HG02938 (cell line): ENCODE results near the gene CNGA4.
"Not testable (repeated sequence)": the region's sequence is repeated elsewhere in the genome, so short reads cannot be mapped to it uniquely, and the experiment has no call there.

Experiments
- ATAC-seq: cut with Tn5 transposase; IDR thresholded peaks from one replicate; pipeline ENCODE4 v1.9.1; 2021; ENCODE audit warnings: mild to moderate bottlenecking, moderate library complexity; ENCODE audit not compliant: unreplicated experiment

Gene CNGA4

GRCh38 chr11:6260207-6260726 lies 21.4 kb downstream of the CNGA4 start:
- ATAC-seq, result no peak

DNA sequence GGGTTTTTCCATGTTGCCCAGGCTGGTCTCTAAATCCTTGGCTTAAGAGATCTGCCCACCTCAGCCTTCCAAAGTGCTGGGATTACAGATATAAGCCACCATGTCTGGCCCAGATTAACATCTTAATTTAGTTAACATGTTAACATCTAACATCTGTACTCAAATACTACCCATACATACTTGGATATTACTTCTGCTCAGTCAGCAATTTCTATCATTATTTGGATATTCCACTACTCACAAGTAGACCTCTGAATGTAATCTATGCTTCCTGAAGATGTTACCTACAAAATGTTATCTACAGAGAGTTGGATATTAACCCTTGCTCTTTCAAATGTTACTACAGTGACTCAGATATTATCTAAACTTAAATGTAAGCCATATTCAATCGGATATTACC lies 24.8 kb downstream of the CNGA4 start:
- no peak for ATAC-seq

DNA sequence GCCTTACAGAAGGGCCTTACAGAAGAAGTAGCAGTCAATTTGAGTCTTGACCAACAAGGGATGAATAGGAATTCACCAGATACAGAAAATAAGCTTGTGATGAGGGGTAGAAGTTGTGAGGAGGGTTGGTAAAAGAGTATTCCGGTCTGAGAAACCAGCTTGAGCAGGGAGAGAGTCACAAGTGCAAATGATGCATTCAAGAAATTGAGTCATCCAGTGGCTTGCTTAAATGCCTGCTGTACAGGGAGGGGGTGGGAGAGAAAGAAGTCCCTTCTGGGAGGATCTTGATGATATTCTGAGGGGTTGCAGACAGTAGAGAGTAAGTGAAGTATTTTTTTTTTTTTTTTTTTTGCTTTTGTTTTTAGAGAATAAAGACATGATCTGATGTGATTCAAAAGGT lies 29.9 kb downstream of the CNGA4 start:
- no peak for ATAC-seq

DNA sequence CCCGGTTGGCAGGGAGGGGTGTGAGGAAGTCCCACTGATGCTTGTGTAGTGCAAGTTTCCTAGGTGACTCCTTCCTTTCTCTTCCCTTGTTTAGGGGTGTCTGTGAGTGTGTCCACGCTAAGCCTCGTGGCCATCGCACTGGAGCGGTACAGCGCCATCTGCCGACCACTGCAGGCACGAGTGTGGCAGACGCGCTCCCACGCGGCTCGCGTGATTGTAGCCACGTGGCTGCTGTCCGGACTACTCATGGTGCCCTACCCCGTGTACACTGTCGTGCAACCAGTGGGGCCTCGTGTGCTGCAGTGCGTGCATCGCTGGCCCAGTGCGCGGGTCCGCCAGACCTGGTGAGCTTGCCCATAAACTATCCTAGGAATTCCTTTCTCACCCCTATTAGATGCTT lies 31.1 kb downstream of the CNGA4 start:
- no peak for ATAC-seq

- ATAC-seq, result no peak
Observed at GRCh38 chr11:6270584-6271246, 31.8 kb downstream of the CNGA4 start.

- ATAC-seq, result no peak
Observed at GRCh38 chr11:6271598-6271997, 32.7 kb downstream of the CNGA4 start.

GRCh38 chr11:6273188-6273587 lies 34.3 kb downstream of the CNGA4 start:
- ATAC-seq, result no peak

DNA sequence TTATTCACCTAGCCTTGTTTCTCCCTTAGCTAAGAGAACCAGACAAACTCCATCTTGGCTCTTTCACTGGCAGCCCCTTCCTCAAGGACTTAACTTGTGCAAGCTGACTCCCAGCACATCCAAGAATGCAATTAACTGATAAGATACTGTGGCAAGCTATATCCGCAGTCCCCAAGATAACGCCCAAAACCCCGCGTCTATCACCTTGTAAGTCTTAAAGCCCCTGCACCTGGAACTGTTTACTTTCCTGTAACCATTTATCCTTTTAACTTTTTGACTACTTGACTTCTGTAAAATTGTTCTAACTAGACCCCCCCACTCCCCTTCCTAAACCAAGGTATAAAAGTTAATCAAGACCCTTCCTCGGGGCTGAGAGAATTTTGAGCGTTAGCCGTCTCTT lies 41.9 kb downstream of the CNGA4 start:
- not testable (repeated sequence) for ATAC-seq

- ATAC-seq, result no peak
Observed at GRCh38 chr11:6283453-6284023, 44.6 kb downstream of the CNGA4 start.

DNA sequence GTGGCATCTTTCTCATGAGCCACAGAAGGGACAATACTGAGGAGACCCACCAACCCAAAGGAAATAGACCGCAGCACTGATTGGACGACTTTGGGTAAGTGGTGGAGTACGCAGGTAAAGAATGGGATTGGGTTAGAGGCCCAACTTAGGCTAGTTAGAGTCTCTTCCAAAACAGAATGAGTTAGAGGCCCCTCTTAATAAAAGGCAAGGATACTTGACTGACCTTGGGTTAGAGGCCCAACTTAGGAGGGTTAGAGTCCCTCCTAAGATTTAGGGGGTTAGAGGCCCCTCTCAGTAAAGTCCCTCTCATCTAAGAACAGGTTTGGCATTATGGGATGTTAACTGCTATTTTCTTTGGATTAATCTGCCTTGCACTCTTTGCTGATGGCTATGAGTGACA lies 45.4 kb downstream of the CNGA4 start:
- ATAC-seq, result no peak

DNA sequence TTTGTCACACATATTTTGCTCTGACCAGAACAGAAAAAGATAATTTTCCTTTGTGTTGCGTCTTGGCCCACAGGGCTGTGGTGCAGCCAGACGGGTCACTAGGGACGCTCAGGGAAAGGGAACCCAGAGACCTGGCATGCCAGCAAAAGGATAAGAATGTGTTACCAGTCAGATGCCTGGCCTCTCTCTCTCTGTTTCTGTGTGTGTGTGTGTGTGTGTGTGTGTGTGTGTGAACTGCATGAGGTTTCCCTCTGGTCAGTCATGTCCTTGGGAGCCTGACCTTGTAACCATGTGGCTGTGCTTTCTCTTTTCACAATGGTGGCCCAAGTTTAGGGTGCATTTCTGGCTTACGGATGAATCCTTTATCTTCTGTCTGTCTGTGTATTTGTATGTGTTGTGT lies 46.1 kb downstream of the CNGA4 start:
- ATAC-seq, result no peak
